Activated CD8-positive, alpha-beta memory T cell treated with anti-CD3 and anti-CD28 coated beads for 24 hours (primary cell): ENCODE results near the gene TMEM266.

ENCODE experiments used
- DNase-seq: peaks from one replicate; pipeline ENCODE4 v3.0.0-alpha.2; 2020

The TMEM266 gene

DNA sequence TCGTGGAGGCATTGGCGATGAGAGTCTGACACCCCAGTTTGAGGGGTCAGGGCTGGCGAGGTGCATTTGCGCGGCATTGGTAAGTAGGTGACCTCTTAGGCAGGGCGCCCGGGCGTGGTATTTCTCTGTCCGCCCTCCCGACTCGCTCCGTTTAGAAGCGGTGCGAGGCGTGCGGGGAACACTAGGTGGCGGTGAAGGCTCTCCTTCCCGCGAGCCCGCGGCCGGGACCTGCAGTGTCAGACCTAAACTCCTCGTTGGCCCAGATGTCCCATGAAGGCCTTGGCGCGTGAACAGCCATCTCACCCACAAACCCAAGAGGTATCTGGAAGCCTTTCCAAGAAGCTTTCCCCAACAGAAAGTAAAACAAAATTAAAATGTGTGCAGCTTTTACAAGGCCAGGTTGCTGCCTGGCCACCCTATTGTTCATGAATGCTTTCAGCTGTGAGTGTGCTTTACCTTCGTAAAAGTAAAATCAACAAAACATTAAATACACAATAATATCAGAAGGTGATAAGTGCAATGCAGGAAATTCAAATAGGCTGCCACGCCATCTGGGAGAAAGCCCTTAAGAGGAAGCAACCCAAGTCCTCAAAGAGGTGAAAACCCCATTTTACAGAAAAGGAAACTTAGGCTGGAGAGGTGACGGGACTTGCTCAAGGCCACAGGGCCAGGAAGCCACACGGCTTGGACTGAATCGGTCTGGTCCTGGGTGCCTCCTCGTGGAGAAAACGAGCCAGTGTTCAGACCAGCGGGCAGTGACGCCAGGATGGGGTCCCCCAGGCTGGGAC is 131.2 kb downstream of the TMEM266 start:
- peak; percentile 89 for DNase-seq

DNA sequence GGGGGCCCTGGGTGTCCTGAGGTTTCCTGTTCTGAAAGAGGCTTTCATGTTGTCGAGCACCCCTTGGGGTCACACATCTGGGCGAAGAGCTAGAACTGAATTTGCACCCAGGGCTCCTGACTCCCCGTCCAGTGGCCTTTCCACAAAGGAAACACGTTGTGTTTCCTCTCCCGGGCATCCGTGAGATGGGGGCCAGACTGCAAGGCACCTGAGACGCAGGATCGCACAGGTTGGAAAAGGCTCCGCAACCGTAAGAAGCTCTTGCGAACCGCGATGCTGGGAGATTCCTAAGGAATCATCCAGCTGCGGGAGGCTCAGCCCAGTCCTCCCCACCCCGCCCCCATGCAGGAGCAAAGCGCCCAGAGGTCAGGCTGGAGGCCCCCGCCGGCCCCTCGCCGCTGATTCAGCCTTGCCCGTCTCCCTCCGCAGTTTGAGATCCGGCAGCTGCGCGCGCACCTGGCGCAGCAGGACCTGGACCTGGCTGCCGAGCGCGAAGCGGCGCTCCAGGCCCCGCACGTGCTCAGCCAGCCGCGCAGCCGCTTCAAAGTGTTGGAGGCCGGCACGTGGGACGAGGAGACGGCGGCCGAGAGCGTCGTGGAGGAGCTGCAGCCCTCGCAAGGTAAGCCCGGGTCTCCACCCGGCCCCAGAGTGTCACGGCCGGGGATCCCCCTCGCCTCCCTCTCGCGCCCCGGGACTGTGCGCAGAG is 131.9 kb downstream of the TMEM266 start:
- no peak for DNase-seq

DNA sequence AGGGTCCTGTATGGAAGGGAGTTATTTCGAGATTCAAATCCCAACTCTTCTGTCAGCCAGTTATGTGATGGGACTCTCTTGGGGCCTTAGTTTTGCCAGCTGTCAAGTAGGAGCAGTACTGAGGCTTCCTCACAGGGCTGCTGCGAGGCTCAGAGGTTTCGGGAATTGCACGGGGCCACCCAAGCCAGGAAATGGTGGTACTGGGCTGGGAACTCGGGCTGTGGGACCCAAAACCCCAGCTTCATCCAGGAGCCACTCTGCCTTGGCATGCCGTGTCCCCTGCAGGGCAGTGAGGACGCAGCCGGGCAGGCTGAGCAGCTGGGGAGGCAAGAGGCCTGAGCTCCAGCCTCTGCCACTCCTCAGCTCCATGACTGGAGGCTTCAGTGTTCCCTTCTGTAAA is 132.9 kb downstream of the TMEM266 start:
- no peak for DNase-seq

DNA sequence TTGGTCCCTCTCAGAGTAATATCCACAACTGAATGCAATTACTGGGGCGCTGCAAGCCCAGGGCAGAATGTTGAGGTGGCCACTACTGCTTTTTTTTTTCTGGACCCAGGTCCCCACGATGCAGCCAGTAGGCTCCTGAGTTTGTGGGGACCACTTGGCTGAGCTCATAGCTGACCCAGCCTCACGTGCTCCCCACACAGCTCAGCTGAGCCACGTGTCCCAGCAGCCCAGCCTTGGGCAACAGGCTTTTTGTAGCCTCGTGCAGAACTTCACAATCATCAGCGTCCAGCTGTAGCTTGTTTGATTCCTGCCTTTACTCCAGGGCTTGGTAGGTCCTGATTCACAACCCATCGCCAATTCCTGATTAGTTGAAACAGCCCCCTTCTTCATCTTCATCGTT is 134.1 kb downstream of the TMEM266 start:
- no peak for DNase-seq

DNA sequence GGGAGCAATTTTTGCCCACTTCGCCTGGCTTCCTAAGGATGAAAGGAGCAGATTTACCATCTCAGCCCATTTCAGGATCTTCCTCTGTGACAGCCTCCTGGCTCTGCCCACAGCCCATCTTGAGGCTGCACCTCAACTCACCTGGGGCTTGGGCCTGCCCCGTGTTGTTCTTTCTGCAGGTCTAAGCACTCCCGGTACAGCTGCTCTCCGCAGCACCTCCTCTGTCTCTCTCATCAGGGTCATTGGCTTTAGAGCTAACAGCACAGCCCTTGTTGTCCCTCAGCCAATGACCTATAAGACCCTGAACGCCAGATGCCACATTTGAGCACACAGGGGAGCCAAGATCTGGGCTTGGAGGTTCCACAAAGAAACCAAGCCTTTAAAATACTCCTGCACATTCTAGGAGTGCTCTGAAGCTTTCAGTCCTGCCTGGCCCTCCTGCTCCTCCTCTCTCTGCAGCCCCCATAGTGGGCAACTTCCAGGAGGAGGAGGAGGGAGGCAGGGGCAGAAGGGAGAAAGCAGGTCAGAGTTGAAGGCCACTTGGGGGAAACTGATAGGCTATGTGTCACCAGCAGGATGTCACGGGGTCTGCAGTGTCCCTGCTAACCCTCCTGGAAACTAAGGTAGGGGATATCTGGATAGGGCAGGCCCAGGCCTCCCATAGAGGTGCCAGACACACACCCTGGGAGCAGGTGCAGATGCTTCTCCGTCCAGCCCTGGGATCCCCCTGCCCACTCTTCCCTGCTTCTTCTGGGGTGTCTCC is 135.9 kb downstream of the TMEM266 start:
- DNase-seq: no peak

DNA sequence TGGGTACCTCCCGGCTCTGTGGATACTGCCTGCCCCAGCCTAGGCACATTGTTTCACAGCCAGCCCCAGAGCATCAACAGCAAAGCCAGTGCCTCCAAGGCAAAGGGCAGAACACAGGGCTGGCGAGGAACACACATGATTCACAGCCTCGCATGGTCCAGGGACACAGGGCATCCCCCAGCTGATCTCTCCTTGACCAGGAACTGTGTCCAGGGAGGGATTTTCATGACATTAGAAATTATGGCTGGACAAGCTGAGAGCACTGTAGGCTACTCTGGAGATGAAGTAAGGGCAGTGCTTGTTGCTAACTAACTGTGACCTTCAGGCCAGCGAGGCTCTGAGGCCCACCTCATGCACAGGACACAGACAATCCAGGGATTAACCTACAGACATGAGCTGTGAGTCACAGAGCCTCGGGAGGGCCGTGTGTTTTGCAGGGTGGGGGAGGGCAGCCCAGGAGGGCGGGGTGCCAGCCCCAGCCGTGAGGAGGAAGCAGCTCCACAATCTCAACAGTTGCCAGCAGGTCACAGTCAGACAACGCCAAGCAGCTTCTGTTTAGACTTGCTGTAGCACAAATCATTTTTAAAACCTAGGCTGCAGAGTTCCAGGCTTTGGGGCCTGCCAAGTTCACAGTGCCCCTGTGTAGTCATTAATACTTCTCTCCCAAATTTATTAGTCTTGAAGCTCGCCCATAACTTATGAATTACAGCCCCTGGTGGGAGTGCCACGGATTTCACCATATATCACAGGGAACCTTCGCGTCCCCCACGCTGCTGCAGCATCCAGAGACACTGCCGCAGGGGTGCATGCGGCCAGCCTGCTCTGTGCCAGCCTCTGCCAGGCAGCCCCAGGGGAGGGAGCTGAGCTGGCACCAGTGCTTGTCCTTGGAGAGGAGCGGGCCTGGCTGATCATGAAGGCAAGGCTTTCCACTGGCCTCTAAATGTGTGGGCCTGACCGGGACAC is 136.8 kb downstream of the TMEM266 start:
- no peak for DNase-seq

DNA sequence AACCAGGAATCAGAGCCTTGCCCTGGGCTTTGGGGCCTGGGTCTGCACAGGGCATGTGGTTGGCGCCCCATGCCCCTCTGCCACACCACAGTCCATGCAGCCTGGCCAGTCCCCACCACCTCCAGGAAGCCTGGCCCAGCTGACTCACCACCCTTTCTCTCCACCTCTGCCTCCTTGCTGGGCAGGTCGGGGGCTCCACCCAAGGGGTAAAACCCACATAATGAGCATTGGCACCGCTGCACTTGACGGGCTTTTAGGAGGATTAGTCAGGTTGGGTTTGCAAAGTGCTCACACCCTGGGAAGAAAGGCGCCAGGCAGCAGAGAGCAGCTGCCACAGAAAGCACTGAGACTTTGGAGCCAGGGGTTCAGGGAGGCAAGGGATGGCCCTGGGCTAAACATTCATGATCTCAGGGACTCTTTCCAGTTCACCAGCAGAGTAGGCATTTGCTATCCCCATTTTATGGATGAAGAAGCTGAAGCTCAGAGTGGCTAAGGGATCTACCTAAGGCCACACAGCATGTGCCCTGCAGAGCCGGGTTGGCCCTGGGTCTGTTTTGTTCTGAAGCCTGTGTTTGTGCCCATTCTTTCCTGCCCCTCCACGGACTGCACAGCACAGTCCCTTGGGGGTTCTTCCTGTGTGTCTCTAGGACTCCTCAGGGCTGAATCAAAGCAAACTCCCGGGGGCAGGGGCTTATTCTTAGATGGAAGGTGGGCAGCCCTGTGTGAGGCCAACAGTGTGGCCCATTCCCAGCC is 138.1 kb downstream of the TMEM266 start:
- DNase-seq: no peak

DNA sequence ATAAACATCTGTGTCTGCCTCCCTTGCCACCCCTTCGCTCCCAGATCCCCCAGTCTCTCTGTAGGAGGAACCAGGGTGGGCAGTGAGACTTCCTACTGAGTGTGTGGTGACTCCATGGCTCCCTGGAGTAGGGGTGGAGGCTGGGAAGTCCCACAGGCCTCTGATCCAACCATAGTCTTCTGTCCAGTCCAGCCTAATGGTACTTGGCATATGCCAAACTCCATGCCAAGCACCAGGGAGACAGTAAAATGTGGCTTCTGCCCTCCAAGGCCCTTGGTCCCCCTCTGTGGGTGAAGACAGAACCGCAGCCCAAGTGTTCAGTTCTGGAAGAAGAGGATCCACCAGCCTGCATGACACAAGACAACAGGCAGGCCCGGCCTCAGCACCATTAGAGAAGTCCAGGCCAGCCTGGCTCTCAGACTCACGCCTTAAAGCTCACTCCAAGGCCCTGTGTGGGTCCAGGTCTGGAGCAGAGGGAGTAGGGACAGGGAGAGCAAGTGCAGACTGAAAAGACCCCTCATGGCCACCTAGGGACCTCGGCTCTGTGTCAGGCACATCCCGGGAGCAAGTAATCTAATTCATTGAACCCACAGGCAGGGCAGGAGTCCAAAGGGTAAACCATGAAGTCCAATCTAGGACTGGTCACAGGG is 138.8 kb downstream of the TMEM266 start:
- DNase-seq: no peak

DNA sequence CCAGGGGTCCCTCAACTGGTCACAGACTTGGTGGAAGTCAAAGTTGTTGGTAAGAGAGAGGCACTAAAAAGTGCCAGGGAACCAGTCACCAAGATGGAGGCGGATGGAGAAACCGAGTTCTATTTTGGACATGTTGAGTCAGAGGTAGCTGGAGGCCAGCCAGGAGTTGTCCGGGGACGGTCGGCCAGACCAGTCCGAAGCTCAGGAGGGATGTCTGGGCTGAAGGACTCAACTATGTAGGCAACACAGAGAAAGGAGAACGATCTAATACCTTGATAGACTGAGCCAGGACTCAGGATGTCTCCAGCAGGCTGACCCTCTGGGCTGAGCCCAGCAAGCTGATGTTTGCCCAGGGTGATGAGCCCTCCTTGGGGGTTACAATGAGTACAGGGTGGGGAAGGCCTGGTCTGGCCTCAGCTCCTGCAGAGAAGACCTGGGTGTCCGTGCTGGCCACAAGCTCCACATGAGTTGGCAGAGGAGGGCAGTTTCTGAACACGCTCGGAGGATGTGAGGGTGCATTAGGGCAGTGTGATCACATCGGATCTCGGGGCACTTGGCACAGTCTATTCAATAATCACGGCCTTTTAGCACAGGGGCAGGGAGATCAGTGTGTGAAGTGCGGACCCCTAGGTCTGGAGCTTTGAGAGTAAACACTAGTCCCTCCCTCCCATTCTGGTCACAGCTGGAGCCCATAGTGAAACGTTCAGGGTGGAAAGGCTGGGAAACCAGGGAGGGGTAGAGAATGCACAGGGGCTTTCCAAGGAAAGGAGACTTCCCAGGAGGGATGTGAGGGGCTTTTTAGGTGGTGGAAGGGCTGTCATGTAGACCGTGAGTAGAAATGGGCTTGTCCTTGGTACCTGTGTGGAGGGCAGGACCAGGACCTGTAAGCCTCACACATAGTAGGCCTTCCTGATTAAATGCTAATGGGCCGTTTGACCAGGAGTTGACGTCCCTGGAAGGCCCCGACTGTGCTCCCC is 139.6 kb downstream of the TMEM266 start:
- DNase-seq: no peak

DNA sequence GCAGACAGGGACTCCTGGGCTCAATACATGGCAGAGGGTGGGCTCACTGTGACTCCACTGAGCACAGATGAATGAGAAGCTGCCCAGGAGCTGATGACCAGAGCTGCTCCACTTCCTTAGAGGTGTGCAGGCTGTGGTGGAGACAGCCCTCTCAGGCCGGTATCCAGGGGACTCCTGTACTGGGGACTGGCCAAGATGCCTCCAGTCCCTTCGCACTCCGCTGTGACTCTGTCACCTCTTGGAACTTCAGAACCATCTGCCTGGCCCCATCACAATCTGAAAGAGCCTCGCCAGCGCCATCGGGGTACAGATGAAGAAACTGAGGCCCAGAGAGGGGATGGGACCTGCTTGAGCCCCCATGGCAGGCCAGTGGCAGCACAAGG is 140.3 kb downstream of the TMEM266 start:
- DNase-seq: no peak

DNA sequence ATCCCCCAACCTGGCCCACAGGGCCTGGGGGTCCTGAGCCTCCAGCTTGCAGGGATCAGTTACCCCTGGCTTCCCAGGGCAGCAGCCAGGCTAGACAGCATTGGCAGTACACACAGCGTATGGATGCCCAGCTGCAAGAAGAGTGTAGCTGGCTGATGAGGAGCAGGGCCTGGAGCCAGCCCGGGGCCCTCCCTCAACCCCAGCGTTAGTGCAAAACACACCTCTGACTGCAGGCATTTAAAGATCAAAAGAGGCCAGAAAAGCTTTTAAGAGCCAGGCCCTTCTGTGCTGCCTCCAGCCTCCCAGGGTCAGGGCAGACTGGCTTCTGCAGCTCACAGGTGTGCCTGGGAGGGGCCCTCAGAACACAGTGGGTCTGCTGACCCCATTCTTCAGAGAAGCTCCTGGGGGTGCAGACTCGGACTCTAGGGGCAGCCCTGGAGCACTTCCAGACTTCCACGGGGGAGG is 140.9 kb downstream of the TMEM266 start:
- no peak for DNase-seq

DNA sequence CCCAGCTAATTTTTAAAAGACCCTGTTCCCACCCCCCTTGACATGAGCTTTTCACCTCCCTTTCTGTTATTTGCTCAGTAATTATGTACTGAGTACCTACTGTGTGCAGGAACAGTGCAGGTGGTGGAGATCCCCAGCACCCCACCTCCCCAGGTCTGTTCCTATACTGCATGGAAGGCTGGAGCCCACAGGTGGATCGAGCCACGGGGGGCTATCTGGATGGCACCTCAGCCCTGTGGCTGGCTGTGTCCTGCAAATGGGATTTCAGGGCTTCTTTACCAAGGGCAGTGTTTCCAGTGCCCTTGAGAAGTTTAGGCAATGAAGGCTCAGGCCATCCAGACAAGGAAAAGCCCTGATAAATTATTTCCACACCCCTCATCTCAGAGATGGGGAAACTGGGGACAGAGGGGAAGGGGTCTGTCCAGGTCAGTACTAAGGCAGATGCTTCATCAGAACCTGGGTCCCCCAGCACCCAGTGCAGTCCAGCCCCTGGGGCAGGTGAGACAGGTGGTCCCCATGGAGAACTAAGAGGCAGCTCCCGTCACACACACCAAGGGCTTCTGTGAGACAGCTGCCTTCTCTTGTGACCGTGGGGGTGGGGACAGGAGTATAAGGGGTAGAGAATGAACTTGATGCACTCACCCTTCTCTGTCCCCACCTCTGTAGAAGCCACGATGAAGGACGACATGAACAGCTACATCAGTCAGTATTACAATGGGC is 141.9 kb downstream of the TMEM266 start:
- no peak for DNase-seq

DNA sequence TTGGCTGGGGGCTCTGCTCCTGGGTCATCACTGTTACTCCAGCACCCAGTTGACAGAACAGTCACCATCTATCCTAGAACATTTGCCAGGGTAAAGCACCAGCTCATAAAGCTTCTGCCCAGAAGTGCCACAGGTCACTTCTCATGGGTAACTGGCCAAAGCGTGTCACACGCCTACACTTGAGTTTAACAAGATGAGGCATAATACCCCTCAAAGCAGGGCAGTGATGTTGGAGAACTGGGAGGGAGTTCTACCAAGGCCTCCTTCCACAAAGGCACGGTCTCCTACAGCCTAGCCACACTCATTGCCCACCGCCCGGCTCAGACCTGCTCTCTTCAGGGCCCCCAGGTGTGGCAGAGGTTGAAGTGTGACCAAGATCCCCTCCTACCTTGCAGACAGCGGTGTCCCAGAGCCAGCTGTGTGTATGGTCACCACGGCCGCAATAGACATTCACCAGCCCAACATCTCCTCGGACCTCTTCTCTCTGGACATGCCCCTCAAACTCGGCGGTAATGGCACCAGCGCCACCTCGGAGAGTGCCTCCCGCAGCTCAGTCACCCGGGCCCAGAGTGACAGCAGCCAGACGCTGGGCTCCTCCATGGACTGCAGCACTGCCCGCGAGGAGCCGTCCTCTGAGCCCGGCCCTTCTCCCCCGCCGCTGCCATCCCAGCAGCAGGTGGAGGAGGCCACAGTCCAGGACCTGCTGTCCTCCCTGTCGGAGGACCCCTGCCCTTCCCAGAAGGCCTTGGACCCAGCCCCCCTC is 143.7 kb downstream of the TMEM266 start:
- no peak for DNase-seq

DNA sequence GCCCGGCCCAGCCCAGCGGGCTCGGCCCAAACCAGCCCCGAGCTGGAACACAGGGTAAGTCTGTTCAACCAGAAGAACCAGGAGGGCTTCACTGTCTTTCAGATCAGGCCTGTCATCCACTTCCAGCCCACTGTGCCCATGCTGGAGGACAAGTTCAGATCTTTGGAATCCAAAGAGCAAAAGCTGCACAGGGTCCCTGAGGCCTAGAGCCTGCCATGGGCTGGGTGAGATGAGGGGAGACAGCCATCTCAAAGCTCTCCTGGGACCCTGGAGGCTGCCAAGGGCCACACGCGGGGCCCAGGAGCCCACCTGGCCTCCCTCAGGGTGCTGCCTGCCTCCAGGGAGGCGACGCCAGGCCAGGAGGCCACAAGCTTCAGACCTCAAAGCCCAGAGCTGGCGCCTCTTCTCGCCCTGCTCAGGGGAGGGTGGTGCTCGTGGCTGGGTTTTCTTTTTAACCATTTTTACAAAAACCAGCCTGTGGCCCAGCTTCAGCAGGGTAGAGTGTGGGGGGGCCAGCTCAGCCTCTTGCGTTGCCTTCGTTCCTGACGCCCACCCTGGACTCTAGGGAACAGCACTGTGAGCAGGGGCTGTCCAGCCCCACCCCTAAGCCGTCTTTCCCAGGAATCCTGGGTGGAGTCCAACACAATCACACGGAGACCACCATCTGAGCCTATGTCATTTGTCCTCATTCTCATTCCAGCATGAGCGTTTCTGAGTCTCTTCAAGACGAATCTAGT is 144.5 kb downstream of the TMEM266 start:
- no peak for DNase-seq

DNA sequence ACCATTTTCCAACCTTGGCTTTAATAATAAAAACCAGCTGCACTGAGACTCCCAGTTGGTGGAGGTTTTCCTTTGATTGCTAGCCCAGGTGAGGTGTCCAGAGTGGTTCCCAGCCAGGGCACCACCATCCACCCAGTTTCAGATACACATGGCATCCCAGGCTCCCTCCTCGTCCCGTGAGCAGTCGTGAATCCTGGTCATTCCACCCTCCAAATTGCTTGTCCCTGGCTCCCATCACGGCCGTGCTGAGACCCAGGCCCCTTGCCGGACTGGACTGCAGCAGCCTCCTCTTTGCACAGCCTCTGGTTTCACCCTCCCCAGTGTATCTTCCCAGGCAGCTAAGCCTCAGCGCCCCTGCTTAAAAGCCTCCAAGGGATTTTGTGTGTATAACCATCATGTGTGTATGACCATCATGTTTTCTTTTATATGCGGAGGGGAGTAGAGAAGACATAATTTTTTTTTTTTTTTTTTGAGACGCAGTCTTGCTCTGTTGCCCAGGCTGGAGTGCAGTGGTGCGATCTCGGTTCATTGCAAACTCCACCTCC is 145.2 kb downstream of the TMEM266 start:
- DNase-seq: peak; percentile 41

DNA sequence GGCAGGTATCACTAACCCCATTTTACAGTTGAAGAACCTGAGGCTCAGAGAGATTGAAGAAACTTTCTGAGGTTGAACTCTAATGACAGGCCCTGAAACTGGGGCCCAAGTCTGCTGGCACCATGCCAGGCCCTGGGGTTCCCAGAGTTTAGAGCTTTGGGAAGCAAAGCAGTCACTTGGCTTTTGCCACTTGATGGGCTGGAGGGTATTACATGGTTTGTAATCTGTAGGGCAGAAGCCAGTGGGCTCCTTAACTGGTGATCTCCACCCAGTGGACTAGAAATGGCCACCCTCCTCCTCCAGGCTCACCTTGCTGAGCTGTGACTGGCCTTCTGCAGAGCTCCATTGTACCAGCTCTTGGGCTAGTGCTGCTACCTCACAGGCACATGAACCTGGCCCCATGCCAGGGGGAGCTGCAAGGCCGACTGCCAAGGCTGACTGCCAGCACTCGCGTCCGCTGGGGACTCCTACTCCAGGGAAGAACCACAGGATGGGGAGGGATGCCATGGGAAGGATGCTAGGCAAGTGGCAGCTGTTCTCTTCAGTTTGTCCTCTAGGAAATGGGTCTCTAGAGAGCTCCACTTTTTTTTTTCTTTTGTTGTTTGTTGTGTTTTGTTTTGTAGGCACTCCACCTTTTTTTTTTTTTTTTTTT is 146.7 kb downstream of the TMEM266 start:
- no peak for DNase-seq
